Endothelial cell of hepatic sinusoid (primary cell): ENCODE results near the gene DIP2C.
"Not testable (repeated sequence)": the region's sequence is repeated elsewhere in the genome, so short reads cannot be mapped to it uniquely, and the experiment has no call there.

Source experiments
- in situ Hi-C: cut with HindIII; loops from 2 replicates; pipeline ENCODE4 v1.10.0; 2017; ENCODE audit warnings: low sequenced_read_pairs

Gene DIP2C

GRCh38 chr10:478471-479245 lies 210.8 kb downstream of the DIP2C start:
- in situ Hi-C loops: no loop called here

GRCh38 chr10:477620-478019 lies 211.8 kb downstream of the DIP2C start:
- in situ Hi-C loops: no loop called here

- in situ Hi-C loops: no loop called here
These were observed 213.1 kb downstream of the DIP2C start for GRCh38 chr10:476455-476780.

GRCh38 chr10:475709-476454 lies 213.6 kb downstream of the DIP2C start:
- in situ Hi-C loops: no loop called here

- in situ Hi-C loops: no loop called here
These were observed 214.5 kb downstream of the DIP2C start for GRCh38 chr10:474946-475345.

GRCh38 chr10:474406-474805 lies 215.1 kb downstream of the DIP2C start:
- in situ Hi-C loops: no loop called here

- in situ Hi-C loops: no loop called here
These were observed 217.1 kb downstream of the DIP2C start for GRCh38 chr10:472241-472910.

GRCh38 chr10:470339-471003 lies 219.0 kb downstream of the DIP2C start:
- in situ Hi-C loops: no loop called here

GRCh38 chr10:469947-470338 lies 219.5 kb downstream of the DIP2C start:
- in situ Hi-C loops: no loop called here

- in situ Hi-C loops: no loop called here
These were observed 229.7 kb downstream of the DIP2C start for GRCh38 chr10:459743-460142.

GRCh38 chr10:458421-458851 lies 231.0 kb downstream of the DIP2C start:
- in situ Hi-C loops: no loop called here

GRCh38 chr10:456486-456885 lies 233.0 kb downstream of the DIP2C start:
- in situ Hi-C loops: no loop called here

- in situ Hi-C loops: no loop called here
These were observed 234.6 kb downstream of the DIP2C start for GRCh38 chr10:454860-455259.

- in situ Hi-C loops: no loop called here
These were observed 235.8 kb downstream of the DIP2C start for GRCh38 chr10:453647-454046.

GRCh38 chr10:452512-453426 lies 236.7 kb downstream of the DIP2C start:
- in situ Hi-C loops: no loop called here

- in situ Hi-C loops: no loop called here
These were observed 237.6 kb downstream of the DIP2C start for GRCh38 chr10:451856-452255.

- in situ Hi-C loops: no loop called here
These were observed 238.4 kb downstream of the DIP2C start for GRCh38 chr10:451021-451471.

- in situ Hi-C loops: no loop called here
These were observed 239.0 kb downstream of the DIP2C start for GRCh38 chr10:450463-450862.

GRCh38 chr10:449331-449730 lies 240.1 kb downstream of the DIP2C start:
- in situ Hi-C loops: not testable (repeated sequence)

- in situ Hi-C loops: no loop called here
These were observed 246.0 kb downstream of the DIP2C start for GRCh38 chr10:443459-443858.
